ENCODE results near the gene APPL2. TPM values are rescaled to one million over a fixed set of nuclear protein-coding genes. Genes with fewer than 3 reads are reported as not detected.

The APPL2 gene
- total and polyA plus RNA-seq, 3 donors from 2014 or later = 70.9 to 140 (median 129) TPM

DNA sequence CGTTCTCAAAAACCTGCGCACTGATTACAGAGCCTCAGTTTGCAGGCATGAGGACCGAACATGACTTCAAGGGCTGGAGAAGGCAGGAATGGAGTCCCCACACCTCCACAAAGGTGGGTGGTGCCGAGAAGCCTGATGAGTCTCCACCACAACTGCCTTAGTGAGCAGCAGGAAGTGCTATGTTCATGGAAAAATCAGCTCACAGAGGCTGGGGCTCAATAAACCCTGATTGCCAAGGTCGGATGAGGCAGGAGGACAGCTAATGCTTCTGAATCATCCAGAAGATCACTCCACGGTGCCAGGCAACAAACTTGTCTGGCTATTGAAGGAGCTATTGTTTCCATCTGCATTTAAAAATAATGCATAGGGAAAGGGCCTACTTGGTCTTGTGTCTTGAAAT, 31.1 kb downstream of the APPL2 start:
- 75 to 81% methylated on average over 6 of the region's 6 CpGs for WGBS, 2 donors

GRCh38 chr12:105204127-105204526, 31.8 kb downstream of the APPL2 start:
- no peaks in the 10 kb centered on the region for H3K36me3 ChIP-seq (ENCODE audit: low read depth, missing control alignments)
- no peaks in the 10 kb centered on the region for H3K9me3 ChIP-seq
- intact Hi-C loops (cut with DNase I; ENCODE audit: low total_unique reads) = no loop called here
- TF ChIP-seq, protein P1, sequence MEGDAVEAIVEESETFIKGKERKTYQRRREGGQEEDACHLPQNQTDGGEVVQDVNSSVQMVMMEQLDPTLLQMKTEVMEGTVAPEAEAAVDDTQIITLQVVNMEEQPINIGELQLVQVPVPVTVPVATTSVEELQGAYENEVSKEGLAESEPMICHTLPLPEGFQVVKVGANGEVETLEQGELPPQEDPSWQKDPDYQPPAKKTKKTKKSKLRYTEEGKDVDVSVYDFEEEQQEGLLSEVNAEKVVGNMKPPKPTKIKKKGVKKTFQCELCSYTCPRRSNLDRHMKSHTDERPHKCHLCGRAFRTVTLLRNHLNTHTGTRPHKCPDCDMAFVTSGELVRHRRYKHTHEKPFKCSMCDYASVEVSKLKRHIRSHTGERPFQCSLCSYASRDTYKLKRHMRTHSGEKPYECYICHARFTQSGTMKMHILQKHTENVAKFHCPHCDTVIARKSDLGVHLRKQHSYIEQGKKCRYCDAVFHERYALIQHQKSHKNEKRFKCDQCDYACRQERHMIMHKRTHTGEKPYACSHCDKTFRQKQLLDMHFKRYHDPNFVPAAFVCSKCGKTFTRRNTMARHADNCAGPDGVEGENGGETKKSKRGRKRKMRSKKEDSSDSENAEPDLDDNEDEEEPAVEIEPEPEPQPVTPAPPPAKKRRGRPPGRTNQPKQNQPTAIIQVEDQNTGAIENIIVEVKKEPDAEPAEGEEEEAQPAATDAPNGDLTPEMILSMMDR (IDR thresholded peaks at IDR 0.05) = no peak
- no peak for TF ChIP-seq POLR2A (IDR thresholded peaks at IDR 0.05)
- H3K4me1 ChIP-seq = peaks cover 7% of the 10 kb centered on the region
- no peak overlapping the region for H3K4me3 ChIP-seq
- H3K27ac ChIP-seq = no peak overlapping the region
- no peak for DNase-seq
- 92 to 97% methylated on average over 8 of the region's 8 CpGs for WGBS, 2 donors
- no peaks in the 10 kb centered on the region for H3K27me3 ChIP-seq

More for the DNA sequence above, 31.1 kb downstream of the APPL2 start:
- Histone ChIP-seq H3K4me1 (peaks cover 7% of the 10 kb centered on the region), H3K9me3 (no peaks in the 10 kb centered on the region), H3K4me3 (no peak overlapping the region), H3K27ac (no peak overlapping the region), H3K36me3 (ENCODE audit: low read depth, missing control alignments) (no peaks in the 10 kb centered on the region), H3K27me3 (no peaks in the 10 kb centered on the region)
- TF ChIP-seq, protein P1 (IDR thresholded peaks at IDR 0.05) = no peak
- TF ChIP-seq POLR2A (IDR thresholded peaks at IDR 0.05) = no peak
- no peak for DNase-seq
- intact Hi-C loops (cut with DNase I; ENCODE audit: low total_unique reads) = no loop called here

DNA sequence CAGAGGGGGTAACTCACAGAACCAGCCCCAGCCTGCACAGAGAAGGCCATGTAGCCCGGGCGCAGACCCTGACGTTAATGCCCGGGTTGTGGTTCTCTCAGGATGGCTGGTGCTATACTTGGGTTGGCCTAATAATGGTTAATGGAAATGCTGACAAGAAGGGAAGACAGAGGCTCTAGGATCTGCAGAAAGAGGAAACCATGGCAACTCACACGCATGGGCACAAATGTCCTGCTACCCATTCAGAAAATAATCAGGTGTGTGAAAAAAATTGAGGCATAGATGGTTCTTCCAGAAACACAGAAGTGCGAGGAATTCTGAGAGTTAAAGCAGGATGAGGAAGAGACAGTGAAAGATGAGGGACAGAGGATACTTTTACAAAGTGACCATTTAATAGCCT, 33.8 kb downstream of the APPL2 start:
- WGBS, 2 donors = 87 to 92% methylated on average over 6 of the region's 6 CpGs
- no peak overlapping the region for H3K4me3 ChIP-seq
- DNase-seq = no peak
- TF ChIP-seq, protein P1 (IDR thresholded peaks at IDR 0.05) = no peak
- TF ChIP-seq POLR2A (IDR thresholded peaks at IDR 0.05) = no peak
- intact Hi-C loops (cut with DNase I; ENCODE audit: low total_unique reads) = no loop called here
- H3K27me3 ChIP-seq = no peaks in the 10 kb centered on the region
- H3K4me1 ChIP-seq = peaks cover 7% of the 10 kb centered on the region
- H3K27ac ChIP-seq = no peak overlapping the region
- no peaks in the 10 kb centered on the region for H3K9me3 ChIP-seq
- H3K36me3 ChIP-seq (ENCODE audit: low read depth, missing control alignments) = no peaks in the 10 kb centered on the region

DNA sequence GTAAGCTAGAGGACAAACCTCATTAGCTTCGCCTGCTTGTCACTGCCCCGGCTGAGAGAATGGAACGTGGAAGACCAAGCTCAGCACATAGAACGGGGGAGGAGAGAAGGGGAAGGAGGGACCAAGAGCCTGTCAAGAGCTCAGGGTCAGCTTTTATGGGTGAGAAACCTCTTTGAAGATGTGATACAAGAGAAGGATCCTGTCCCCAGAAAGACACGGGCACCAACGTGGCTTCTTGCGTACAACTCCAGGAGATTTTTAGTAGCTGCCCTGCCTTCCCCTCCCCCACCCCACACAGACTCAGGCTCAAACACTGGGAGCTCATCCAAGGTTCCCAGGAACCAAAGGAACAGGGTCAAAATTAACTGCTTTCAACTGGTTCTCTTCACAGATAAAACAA, 34.7 kb downstream of the APPL2 start:
- no peaks in the 10 kb centered on the region for H3K9me3 ChIP-seq
- 51 to 74% methylated on average over 7 of the region's 7 CpGs for WGBS, 2 donors
- no peak overlapping the region for H3K4me3 ChIP-seq
- H3K36me3 ChIP-seq (ENCODE audit: low read depth, missing control alignments) = no peaks in the 10 kb centered on the region
- no peaks in the 10 kb centered on the region for H3K27me3 ChIP-seq
- no peak overlapping the region for H3K27ac ChIP-seq
- TF ChIP-seq, protein P1 (IDR thresholded peaks at IDR 0.05) = no peak
- TF ChIP-seq POLR2A (IDR thresholded peaks at IDR 0.05) = no peak
- DNase-seq = no peak
- intact Hi-C loops (cut with DNase I; ENCODE audit: low total_unique reads) = no loop called here
- H3K4me1 ChIP-seq = peaks cover 7% of the 10 kb centered on the region

GRCh38 chr12:105200385-105200784, 35.6 kb downstream of the APPL2 start:
- H3K27me3 ChIP-seq = no peaks in the 10 kb centered on the region
- H3K27ac ChIP-seq = no peak overlapping the region
- TF ChIP-seq POLR2A (IDR thresholded peaks at IDR 0.05) = no peak
- TF ChIP-seq, protein P1 (IDR thresholded peaks at IDR 0.05) = no peak
- H3K36me3 ChIP-seq (ENCODE audit: low read depth, missing control alignments) = no peaks in the 10 kb centered on the region
- DNase-seq = no peak
- H3K4me3 ChIP-seq = no peak overlapping the region
- intact Hi-C loops (cut with DNase I; ENCODE audit: low total_unique reads) = no loop called here
- 92 to 97% methylated on average over 3 to 4 of the region's 4 CpGs for WGBS, 2 donors
- H3K9me3 ChIP-seq = no peaks in the 10 kb centered on the region
- peaks cover 7% of the 10 kb centered on the region for H3K4me1 ChIP-seq

All from testis (tissue), 3 donors.